ENCODE results near the gene BMP8A.

The BMP8A gene

GRCh38 chr1:39529901-39530535, 38.6 kb downstream of the BMP8A start:
- DNase-seq: no peak

- no peak for DNase-seq
These were observed 40.1 kb downstream of the BMP8A start for GRCh38 chr1:39531526-39531925.

DNA sequence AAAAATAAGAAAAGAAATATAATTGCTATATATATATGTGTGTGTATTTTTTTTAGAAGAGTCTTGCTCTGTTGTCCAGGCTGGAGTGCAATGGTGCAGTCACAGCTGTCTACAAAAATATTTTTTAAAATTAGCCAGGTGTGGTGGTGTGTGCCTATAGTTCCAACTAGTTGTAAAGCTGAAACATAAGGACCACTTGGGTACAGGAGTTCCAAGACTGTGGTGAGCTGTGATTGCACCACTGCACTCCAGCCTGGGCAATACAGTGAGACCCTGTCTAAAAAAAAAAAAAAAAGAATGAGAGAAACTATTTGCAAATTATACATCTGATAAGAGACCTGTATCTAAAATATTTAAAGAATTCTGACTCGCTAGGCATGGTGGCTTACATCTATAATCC, 42.0 kb downstream of the BMP8A start:
- no peak for DNase-seq

DNA sequence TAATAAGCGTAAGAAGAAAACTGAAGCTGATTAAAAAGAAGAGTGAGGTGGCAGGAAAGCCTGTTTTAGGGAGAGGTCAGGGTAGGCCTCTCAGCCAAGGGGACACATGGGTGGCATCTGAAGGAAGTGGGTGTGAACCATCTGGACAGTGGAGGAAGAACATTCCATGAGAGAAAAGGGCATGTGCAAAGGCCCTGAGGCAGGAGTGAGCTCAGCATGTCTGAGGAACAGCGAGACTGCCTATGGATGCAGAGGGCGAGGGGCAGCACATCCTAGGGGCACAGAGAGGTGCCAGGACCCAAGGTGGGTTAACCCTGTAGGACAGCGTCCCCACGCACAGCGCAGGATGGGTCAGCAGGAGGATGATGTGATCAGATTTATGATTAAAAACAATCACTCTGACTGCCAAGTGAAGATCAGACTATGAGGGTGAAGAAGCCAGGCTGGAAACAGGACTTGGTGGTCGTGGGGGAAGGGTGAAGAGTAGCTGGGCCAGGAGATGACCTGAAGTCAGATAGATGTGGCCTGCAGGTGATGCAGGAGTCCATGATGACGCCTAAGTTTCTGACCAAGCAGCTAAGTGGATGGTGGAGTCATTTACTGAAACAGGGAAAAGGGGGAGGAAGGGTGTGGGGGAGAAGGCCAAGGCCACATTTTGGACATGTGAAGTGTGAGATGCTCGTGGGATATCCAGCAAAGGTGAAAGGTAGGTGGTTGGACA, 47.3 kb downstream of the BMP8A start:
- DNase-seq: no peak

DNA sequence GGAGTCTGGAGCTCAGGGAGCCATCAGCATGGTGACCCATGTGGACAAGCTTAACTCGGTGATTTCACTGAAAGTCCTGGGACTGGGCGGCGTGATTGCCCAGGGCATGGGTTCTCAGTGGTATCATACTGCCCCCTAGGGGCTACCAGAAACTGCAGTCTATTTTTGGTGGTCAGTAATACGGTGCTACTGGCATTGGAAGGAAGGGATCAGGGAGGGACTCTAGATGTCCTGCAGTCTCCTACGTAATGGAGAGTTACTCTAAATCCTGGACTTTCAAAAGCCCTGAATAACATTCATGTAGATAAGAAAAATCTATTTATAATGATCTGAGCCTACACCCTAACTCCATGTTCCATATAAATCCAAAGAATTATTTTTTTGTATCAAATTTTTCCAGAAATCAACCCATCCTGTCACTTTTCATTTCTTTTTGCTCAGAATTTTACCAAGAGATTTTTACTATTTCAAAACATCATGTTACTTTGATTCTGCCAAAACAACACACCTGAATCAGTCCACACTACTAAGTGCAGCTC, 47.9 kb downstream of the BMP8A start:
- DNase-seq: peak; percentile 55

- no peak for DNase-seq
These were observed 49.1 kb downstream of the BMP8A start for GRCh38 chr1:39540504-39541031.

DNA sequence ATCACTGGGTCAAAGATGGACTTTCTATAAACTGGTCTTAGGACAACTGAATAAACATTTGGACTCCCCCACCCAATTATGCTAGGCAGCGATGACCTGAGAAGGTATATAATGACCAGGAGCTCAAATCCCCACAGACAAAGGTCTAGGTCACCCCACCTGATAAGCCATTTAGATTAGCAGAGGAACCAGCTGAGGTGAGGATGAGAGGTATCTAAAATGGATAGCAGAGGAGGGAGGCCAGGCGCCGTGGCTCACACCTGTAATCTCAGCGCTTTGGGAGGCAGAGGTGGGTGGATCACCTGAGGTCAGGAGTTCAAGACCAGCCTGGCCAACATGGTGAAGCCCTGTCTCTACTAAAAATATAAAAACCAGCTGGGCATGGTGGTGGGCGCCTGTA, 51.5 kb downstream of the BMP8A start:
- no peak for DNase-seq

DNA sequence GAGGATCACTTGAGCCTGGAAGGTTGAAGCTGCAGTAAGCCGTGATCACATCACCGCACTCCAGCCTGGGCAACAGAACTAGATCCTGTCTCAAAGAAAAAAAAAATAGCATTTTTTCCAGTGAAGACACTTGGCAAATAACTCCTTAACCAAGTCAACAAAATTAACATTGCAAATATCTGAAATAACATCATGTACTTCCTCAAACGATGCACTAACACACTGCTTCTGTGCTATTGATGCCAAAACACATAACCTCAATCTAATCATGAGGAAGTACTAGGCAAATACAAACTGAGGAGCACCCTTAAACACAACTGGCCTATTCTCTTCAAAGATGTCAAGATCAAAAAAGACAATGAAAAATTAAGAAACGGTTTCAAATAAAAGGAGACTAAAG, 52.9 kb downstream of the BMP8A start:
- DNase-seq: no peak

GRCh38 chr1:39545531-39545930, 54.1 kb downstream of the BMP8A start:
- no peak for DNase-seq

DNA sequence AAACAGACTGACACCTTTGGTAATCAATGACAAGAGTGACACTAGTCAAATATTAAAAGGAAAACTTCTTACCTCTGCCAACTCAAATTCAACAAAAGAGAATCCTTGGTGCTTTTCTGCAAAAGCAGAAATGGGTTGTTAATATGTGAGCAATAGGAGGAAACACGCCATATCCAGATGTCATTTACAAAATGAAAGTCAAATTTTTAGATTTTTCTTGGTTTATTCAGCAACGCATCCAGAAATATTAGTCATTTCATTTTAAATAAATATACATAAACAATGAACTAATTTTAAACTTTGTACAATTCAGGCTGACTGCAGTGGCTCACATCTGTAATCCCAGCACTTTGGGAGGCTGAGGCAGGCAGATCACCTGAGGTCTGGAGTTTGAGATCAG, 62.8 kb downstream of the BMP8A start:
- DNase-seq: no peak

DNA sequence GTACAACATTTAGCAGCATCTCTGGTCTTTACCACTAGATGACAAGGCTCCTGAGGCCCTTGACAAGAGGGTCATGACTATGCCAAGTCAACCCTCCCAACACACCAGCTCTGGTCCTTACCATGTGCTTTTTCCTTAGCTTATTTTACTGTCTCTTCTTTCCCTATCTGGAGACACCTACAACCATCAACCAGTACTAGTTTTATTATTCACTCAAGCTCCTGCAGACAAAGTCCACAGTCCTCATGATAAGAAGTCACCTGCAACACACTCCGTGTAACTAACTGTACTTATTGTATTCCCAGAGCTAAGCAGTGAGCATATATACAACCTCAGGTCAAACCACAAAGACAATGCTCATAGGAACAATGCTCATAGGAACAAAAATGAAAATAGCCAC, 69.8 kb downstream of the BMP8A start:
- no peak for DNase-seq

- DNase-seq: no peak
These were observed 71.5 kb downstream of the BMP8A start for GRCh38 chr1:39562886-39563285.

DNA sequence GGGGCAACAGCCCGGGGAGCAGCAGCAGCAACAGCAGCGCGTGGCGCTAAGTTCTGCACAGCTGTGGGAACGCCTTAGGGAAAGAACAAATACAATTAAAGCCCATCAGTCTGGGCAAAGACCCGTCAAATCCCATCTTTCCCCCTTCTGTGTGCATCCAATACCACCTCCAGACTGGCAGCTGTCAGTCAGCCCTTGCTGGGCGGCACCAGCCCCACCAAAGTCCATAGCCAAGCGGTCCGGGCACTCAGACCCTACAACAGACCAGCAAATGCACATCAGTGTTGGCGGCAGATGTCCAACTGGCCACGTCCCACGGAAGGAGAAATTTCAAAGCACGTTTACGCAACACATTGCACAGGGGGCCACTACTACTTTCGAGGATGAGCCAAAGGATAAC, 72.2 kb downstream of the BMP8A start:
- no peak for DNase-seq

DNA sequence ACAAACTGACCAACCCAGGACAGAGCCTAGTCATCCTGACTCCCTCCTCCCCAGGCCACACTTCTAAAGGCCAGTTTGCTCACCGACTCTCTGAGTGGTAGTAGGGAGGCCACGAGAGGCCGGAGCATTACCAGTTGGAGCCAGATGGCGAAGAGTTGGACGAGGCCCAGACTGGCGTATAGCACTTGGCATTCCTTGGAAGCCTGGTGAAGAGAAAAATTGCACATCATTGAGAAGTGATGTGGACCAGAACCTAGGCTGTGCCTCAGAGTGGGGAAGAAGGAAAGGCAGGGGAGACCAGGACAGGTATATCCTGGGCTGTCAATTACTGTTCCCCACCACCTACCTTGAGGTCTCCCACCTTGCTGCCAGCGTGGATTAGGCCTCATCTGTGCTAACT, 72.9 kb downstream of the BMP8A start:
- DNase-seq: no peak

DNA sequence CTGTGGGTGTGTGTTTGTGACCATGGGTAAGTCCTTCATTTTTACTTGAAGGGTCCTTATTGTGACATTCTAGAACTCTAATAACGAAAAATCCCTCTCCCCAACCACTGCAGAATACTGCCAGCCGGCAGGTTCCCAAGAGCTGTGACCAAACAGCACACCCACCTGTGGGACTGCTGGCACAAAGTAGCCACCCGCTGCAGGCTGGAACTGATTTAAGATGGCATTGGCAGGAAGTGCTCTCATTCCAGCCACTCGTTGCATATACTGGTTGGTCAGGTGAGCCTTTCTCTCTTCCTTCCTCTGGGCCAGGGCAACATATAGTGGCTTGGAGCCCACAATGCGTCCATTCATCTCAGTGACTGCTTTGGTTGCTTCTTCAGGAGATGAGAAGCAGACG, 73.5 kb downstream of the BMP8A start:
- no peak for DNase-seq

GRCh38 chr1:39566441-39567137, 75.2 kb downstream of the BMP8A start:
- DNase-seq: peak; percentile 39

DNA sequence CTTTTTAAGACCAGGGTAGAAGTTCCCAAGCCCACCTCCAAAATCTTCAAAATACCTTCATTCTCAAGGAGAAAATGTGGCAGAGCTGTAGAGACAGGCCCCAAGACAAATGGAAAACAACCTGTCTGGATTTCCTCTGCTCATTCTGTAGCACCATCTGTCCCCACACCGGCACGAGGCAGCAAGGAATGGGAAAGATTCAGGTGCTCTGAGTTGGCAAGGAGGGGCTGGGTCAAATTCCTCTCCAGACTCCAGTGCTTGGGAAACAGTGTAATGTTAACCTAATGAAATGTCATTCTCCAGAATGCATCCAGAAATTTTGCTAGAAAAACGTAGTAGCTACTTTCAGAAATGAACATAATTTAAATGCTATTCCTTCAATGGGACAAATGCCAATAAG, 75.9 kb downstream of the BMP8A start:
- DNase-seq: no peak

- no peak for DNase-seq
These were observed 76.8 kb downstream of the BMP8A start for GRCh38 chr1:39568208-39568607.

GRCh38 chr1:39569034-39569433, 77.6 kb downstream of the BMP8A start:
- DNase-seq: no peak

- no peak for DNase-seq
These were observed 79.2 kb downstream of the BMP8A start for GRCh38 chr1:39570477-39571177.

GRCh38 chr1:39571178-39571483, 79.7 kb downstream of the BMP8A start:
- no peak for DNase-seq

- DNase-seq: no peak
These were observed 81.1 kb downstream of the BMP8A start for GRCh38 chr1:39572379-39573096.

DNA sequence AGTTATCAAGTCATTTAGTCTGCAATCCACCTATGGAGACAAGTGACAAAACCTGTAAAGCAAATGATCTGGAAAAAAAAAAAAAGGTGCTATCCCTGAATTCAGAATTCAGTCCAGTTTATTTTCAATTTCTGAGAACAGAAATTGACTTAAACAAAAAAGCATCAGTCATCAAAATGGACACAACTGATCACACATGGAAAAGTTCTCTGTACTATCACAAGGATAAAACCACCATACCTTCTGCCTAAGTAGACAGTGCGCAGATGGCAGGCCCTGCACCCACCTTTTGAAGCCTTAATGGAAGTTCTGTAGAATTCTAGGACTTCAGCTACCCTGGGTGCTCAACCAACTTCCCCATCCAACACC, 81.6 kb downstream of the BMP8A start:
- DNase-seq: no peak

All from hematopoietic multipotent progenitor cell treated with erythropoietin and hydrocortisone succinate and interleukin-3 and kit ligand, for 8 days (in vitro differentiated cells).